Neuron (in vitro differentiated cells): ENCODE results near the gene LEFTY1.

Source experiments
- H2AFZ ChIP-seq: one replicate; pipeline ENCODE4 v1.6.1; 2013; ENCODE audit warnings: low read depth, mild to moderate bottlenecking, inconsistent platforms, low read length, moderate library complexity
- H3K27me3 ChIP-seq: one replicate; pipeline ENCODE4 v1.6.1; 2013; ENCODE audit warnings: low read length; ENCODE audit not compliant: insufficient read depth
- H3K36me3 ChIP-seq: one replicate; pipeline ENCODE4 v1.6.1; 2013; ENCODE audit warnings: low read length; ENCODE audit not compliant: insufficient read depth
- H3K4me1 ChIP-seq: one replicate; pipeline ENCODE4 v1.6.1; 2013; ENCODE audit warnings: low read length; ENCODE audit not compliant: insufficient read depth
- H3K4me3 ChIP-seq: 2 replicates; pipeline ENCODE4 v1.5.1; 2013; ENCODE audit warnings: mild to moderate bottlenecking, low read length, moderate library complexity
- H3K9me3 ChIP-seq: one replicate; pipeline ENCODE4 v1.6.1; 2013; ENCODE audit warnings: low read length

The LEFTY1 gene

GRCh38 chr1:225881081-225881958 is 7.6 kb downstream of the LEFTY1 start:
- Histone ChIP-seq H2AFZ (peak overlapping the region; percentile 98), H3K4me3 (peak overlapping the region; percentile 75), H3K4me1 (peaks cover 3% of the 10 kb centered on the region), H3K27me3 (no peaks in the 10 kb centered on the region), H3K36me3 (peaks cover 4% of the 10 kb centered on the region), H3K9me3 (no peaks in the 10 kb centered on the region)

GRCh38 chr1:225880636-225881035 is 8.3 kb downstream of the LEFTY1 start:
- H3K4me1 ChIP-seq: peaks cover 3% of the 10 kb centered on the region
- H3K27me3 ChIP-seq: no peaks in the 10 kb centered on the region
- no peak overlapping the region for H3K4me3 ChIP-seq

GRCh38 chr1:225880222-225880588 is 8.7 kb downstream of the LEFTY1 start:
- Histone ChIP-seq H3K4me1 (peaks cover 3% of the 10 kb centered on the region), H3K27me3 (no peaks in the 10 kb centered on the region), H2AFZ (no peak overlapping the region), H3K4me3 (no peak overlapping the region), H3K36me3 (peaks cover 4% of the 10 kb centered on the region), H3K9me3 (no peaks in the 10 kb centered on the region)

More at GRCh38 chr1:225880636-225881035, 8.3 kb downstream of the LEFTY1 start:
- H3K9me3 ChIP-seq: no peaks in the 10 kb centered on the region
- no peak overlapping the region for H2AFZ ChIP-seq
- H3K36me3 ChIP-seq: peaks cover 4% of the 10 kb centered on the region

- Histone ChIP-seq H3K4me1 (peaks cover 3% of the 10 kb centered on the region), H2AFZ (no peak overlapping the region), H3K36me3 (peaks cover 4% of the 10 kb centered on the region), H3K27me3 (no peaks in the 10 kb centered on the region), H3K9me3 (no peaks in the 10 kb centered on the region), H3K4me3 (no peak overlapping the region)
Observed at GRCh38 chr1:225879521-225880221, 9.3 kb downstream of the LEFTY1 start.

- H3K27me3 ChIP-seq: no peaks in the 10 kb centered on the region
- no peak overlapping the region for H2AFZ ChIP-seq
- no peak overlapping the region for H3K4me3 ChIP-seq
- peaks cover 7% of the 10 kb centered on the region for H3K36me3 ChIP-seq
- no peaks in the 10 kb centered on the region for H3K9me3 ChIP-seq
- H3K4me1 ChIP-seq: peaks cover 3% of the 10 kb centered on the region
Observed at GRCh38 chr1:225878282-225878681, 10.7 kb downstream of the LEFTY1 start.

- Histone ChIP-seq H2AFZ (no peak overlapping the region), H3K9me3 (no peaks in the 10 kb centered on the region), H3K27me3 (no peaks in the 10 kb centered on the region), H3K4me3 (no peak overlapping the region), H3K36me3 (peaks cover 7% of the 10 kb centered on the region), H3K4me1 (peaks cover 3% of the 10 kb centered on the region)
Observed at GRCh38 chr1:225877580-225877979, 11.4 kb downstream of the LEFTY1 start.

- H3K36me3 ChIP-seq: peaks cover 8% of the 10 kb centered on the region
- no peak overlapping the region for H2AFZ ChIP-seq
- H3K4me1 ChIP-seq: peaks cover 3% of the 10 kb centered on the region
- no peaks in the 10 kb centered on the region for H3K27me3 ChIP-seq
- H3K4me3 ChIP-seq: no peak overlapping the region
- H3K9me3 ChIP-seq: no peaks in the 10 kb centered on the region
Observed at GRCh38 chr1:225876900-225877510, 11.9 kb downstream of the LEFTY1 start.

- Histone ChIP-seq H3K4me3 (no peak overlapping the region), H3K27me3 (no peaks in the 10 kb centered on the region), H3K36me3 (peaks cover 13% of the 10 kb centered on the region), H2AFZ (no peak overlapping the region), H3K9me3 (no peaks in the 10 kb centered on the region), H3K4me1 (no peaks in the 10 kb centered on the region)
Observed at GRCh38 chr1:225875044-225875815, 13.7 kb downstream of the LEFTY1 start.

- Histone ChIP-seq H3K36me3 (peaks cover 13% of the 10 kb centered on the region), H3K27me3 (no peaks in the 10 kb centered on the region), H2AFZ (no peak overlapping the region), H3K4me3 (no peak overlapping the region), H3K9me3 (no peaks in the 10 kb centered on the region), H3K4me1 (no peaks in the 10 kb centered on the region)
Observed at GRCh38 chr1:225874431-225874830, 14.5 kb downstream of the LEFTY1 start.

GRCh38 chr1:225873281-225873850 is 15.6 kb downstream of the LEFTY1 start:
- Histone ChIP-seq H3K9me3 (no peaks in the 10 kb centered on the region), H2AFZ (no peak overlapping the region), H3K4me1 (no peaks in the 10 kb centered on the region), H3K36me3 (peaks cover 13% of the 10 kb centered on the region), H3K27me3 (no peaks in the 10 kb centered on the region), H3K4me3 (no peak overlapping the region)

GRCh38 chr1:225872075-225872430 is 16.9 kb downstream of the LEFTY1 start:
- Histone ChIP-seq H3K4me3 (no peak overlapping the region), H3K4me1 (no peaks in the 10 kb centered on the region), H3K36me3 (peaks cover 9% of the 10 kb centered on the region), H3K27me3 (no peaks in the 10 kb centered on the region), H2AFZ (no peak overlapping the region), H3K9me3 (no peaks in the 10 kb centered on the region)

GRCh38 chr1:225871359-225872074 is 17.4 kb downstream of the LEFTY1 start:
- no peaks in the 10 kb centered on the region for H3K4me1 ChIP-seq
- peaks cover 8% of the 10 kb centered on the region for H3K36me3 ChIP-seq
- no peak overlapping the region for H2AFZ ChIP-seq
- H3K4me3 ChIP-seq: no peak overlapping the region
- no peaks in the 10 kb centered on the region for H3K9me3 ChIP-seq
- no peaks in the 10 kb centered on the region for H3K27me3 ChIP-seq
